ENCODE results near the gene RHOF. TPM values are rescaled to one million over a fixed set of nuclear protein-coding genes. Genes with fewer than 3 reads are reported as not detected.

Gene RHOF
- total RNA-seq, 1 experiment from 2014 or later: 116 TPM

- Histone ChIP-seq H2AFZ (ENCODE audit: low read depth, low read length, poor library complexity, severe bottlenecking) (no peak overlapping the region), H3K4me3 (replicated peaks in 1 of 2; ENCODE audit: low read depth in 1 of 2, low read length in 2 of 2) (no peak overlapping the region), H3K27me3 (ENCODE audit: insufficient read depth, low read length) (no peaks in the 10 kb centered on the region), H3K9ac (ENCODE audit: low read length) (no peak overlapping the region), H3K4me2 (ENCODE audit: low read length) (no peak overlapping the region), H3K27ac (ENCODE audit: low read depth, low read length) (no peak overlapping the region), H3K36me3 (ENCODE audit: control insufficient read depth in 1 of 2, insufficient read depth in 2 of 2, low read length in 2 of 2) (peaks cover 7 to 27% of the 10 kb centered on the region in 2 experiments; a peak in 3 of 4 replicates), H4K20me1 (ENCODE audit: insufficient read depth) (no peaks in the 10 kb centered on the region), H3K79me2 (ENCODE audit: insufficient read depth, low read length) (peaks cover 73% of the 10 kb centered on the region), H3K9me2 (ENCODE audit: insufficient read depth) (no peaks in the 10 kb centered on the region), H3K4me1 (ENCODE audit: control insufficient read depth in 1 of 2, insufficient read depth in 2 of 2, low read length in 2 of 2) (peaks cover 13 to 42% of the 10 kb centered on the region in 2 experiments), H3K9me3 (ENCODE audit: control insufficient read depth in 1 of 2, insufficient read depth in 1 of 2, low read depth in 1 of 2, low read length in 2 of 2) (no peaks in the 10 kb centered on the region)
- ChIA-PET RAD21 (ENCODE audit: low non-redundant PET in 1 of 2, low total read pairs in 2 of 2, uncharacterized antibody in 2 of 2, unreplicated experiment in 2 of 2) (interaction anchor here in 1 of 2 experiments (0.5 kb wide), 1 partner anchor 17 kb away, joined by 3 read pairs; no protein-coding TSS in a partner anchor), POLR2A (interaction anchor here (2.6 kb wide), 1 partner anchor 13 kb away, joined by 9 read pairs; no protein-coding TSS in a partner anchor), CTCF (interaction anchor here (3.9 kb wide), 1 partner anchor 13 kb away, joined by 33 read pairs; the partner anchor contains the start of gene RHOF)
- no peak for DNase-seq (ENCODE audit: low read depth, low spot score)
- no TSS peak for BruUV-seq (replicated peaks)
- intact Hi-C loops (cut with micrococcal nuclease): no loop called here
- no peak for TF ChIP-seq CTCF (IDR thresholded peaks at IDR 0.05 in 2 of 3, conservative IDR thresholded peaks at IDR 0.05 in 1 of 3; ENCODE audit: borderline replicate concordance in 1 of 3, insufficient read depth in 1 of 3, low read depth in 2 of 3, low read length in 2 of 3)
- no peak for TF ChIP-seq ZNF274 (IDR thresholded peaks at IDR 0.05; ENCODE audit: low read depth, low read length)
- no peak for TF ChIP-seq POLR2AphosphoS5 (IDR thresholded peaks at IDR 0.05; ENCODE audit: low read depth, low read length)
- TF ChIP-seq, protein P1, sequence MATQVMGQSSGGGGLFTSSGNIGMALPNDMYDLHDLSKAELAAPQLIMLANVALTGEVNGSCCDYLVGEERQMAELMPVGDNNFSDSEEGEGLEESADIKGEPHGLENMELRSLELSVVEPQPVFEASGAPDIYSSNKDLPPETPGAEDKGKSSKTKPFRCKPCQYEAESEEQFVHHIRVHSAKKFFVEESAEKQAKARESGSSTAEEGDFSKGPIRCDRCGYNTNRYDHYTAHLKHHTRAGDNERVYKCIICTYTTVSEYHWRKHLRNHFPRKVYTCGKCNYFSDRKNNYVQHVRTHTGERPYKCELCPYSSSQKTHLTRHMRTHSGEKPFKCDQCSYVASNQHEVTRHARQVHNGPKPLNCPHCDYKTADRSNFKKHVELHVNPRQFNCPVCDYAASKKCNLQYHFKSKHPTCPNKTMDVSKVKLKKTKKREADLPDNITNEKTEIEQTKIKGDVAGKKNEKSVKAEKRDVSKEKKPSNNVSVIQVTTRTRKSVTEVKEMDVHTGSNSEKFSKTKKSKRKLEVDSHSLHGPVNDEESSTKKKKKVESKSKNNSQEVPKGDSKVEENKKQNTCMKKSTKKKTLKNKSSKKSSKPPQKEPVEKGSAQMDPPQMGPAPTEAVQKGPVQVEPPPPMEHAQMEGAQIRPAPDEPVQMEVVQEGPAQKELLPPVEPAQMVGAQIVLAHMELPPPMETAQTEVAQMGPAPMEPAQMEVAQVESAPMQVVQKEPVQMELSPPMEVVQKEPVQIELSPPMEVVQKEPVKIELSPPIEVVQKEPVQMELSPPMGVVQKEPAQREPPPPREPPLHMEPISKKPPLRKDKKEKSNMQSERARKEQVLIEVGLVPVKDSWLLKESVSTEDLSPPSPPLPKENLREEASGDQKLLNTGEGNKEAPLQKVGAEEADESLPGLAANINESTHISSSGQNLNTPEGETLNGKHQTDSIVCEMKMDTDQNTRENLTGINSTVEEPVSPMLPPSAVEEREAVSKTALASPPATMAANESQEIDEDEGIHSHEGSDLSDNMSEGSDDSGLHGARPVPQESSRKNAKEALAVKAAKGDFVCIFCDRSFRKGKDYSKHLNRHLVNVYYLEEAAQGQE (IDR thresholded peaks at IDR 0.05; ENCODE audit: low read depth): no peak
- no peak for TF ChIP-seq JUND (IDR thresholded peaks at IDR 0.05)
- TF ChIP-seq FOSL1 (IDR thresholded peaks at IDR 0.05; ENCODE audit: low read depth): no peak
- TF ChIP-seq SRF (IDR thresholded peaks at IDR 0.05; ENCODE audit: low read depth): no peak
- TF ChIP-seq, protein P2, sequence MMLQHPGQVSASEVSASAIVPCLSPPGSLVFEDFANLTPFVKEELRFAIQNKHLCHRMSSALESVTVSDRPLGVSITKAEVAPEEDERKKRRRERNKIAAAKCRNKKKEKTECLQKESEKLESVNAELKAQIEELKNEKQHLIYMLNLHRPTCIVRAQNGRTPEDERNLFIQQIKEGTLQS (IDR thresholded peaks at IDR 0.05): no peak
- TF ChIP-seq EZH2 (IDR thresholded peaks at IDR 0.05): no peak
- no peak for TF ChIP-seq POLR2A (IDR thresholded peaks at IDR 0.05; ENCODE audit: borderline replicate concordance, extremely low read depth, insufficient read depth, insufficient read length)
- TF ChIP-seq EGR1 (IDR thresholded peaks at IDR 0.05; ENCODE audit: low read depth): no peak
- no peak for TF ChIP-seq TCF7L2 (IDR thresholded peaks at IDR 0.05; ENCODE audit: borderline replicate concordance, extremely low read depth, insufficient read depth, insufficient read length)
- no peak for TF ChIP-seq SIN3A (IDR thresholded peaks at IDR 0.05; ENCODE audit: low read depth)
- TF ChIP-seq YY1 (IDR thresholded peaks at IDR 0.05; ENCODE audit: extremely low read depth, insufficient replicate concordance, low read depth, low read length): no peak
- TF ChIP-seq RAD21 (IDR thresholded peaks at IDR 0.05; ENCODE audit: low read depth): no peak
- TF ChIP-seq CEBPB (IDR thresholded peaks at IDR 0.05; ENCODE audit: low read depth): no peak
- ATAC-seq: no peak
These were observed 14.3 kb upstream of the RHOF start for GRCh38 chr12:121807642-121808347.

All from HCT116 (cell line).